GM11168 (cell line): Measurements from ENCODE around the gene TBX3.
"Not testable (repeated sequence)": the region's sequence is repeated elsewhere in the genome, so short reads cannot be mapped to it uniquely, and the experiment has no call there.

Experiments
- in situ Hi-C: fragments of 300-500 bp; cut with MboI; formaldehyde crosslinking; loops from one replicate; pipeline ENCODE4 v1.12.0; 2022; ENCODE audit warnings: low sequenced_read_pairs; ENCODE audit not compliant: unreplicated experiment

The TBX3 gene

GRCh38 chr12:114684098-114684869 lies at the start of gene TBX3:
TBX3 (minus strand) TSS chr12:114684175; CDS start chr12:114683200, 975 bp downstream.
- in situ Hi-C loops: loop anchor here (25.0 kb wide), 1 partner anchor 953 kb away; no protein-coding TSS in a partner anchor

- in situ Hi-C loops: no loop called here
Measured at GRCh38 chr12:114732426-114733030, 48.6 kb upstream of the TBX3 start.

- in situ Hi-C loops: no loop called here
Measured at GRCh38 chr12:114729731-114730130, 45.8 kb upstream of the TBX3 start.

- in situ Hi-C loops: no loop called here
Measured at GRCh38 chr12:114726092-114726710, 42.2 kb upstream of the TBX3 start.

GRCh38 chr12:114722176-114722575 lies 38.2 kb upstream of the TBX3 start:
- in situ Hi-C loops: not testable (repeated sequence)

GRCh38 chr12:114721266-114721665 lies 37.3 kb upstream of the TBX3 start:
- in situ Hi-C loops: no loop called here

- in situ Hi-C loops: no loop called here
Measured at GRCh38 chr12:114713466-114714215, 29.7 kb upstream of the TBX3 start.

GRCh38 chr12:114711689-114712152 lies 27.7 kb upstream of the TBX3 start:
- in situ Hi-C loops: no loop called here

GRCh38 chr12:114710151-114710550 lies 26.2 kb upstream of the TBX3 start:
- in situ Hi-C loops: no loop called here

- in situ Hi-C loops: no loop called here
Measured at GRCh38 chr12:114709112-114709511, 25.1 kb upstream of the TBX3 start.

- in situ Hi-C loops: not testable (repeated sequence)
Measured at GRCh38 chr12:114708598-114708997, 24.6 kb upstream of the TBX3 start.

- in situ Hi-C loops: no loop called here
Measured at GRCh38 chr12:114704096-114704495, 20.1 kb upstream of the TBX3 start.

GRCh38 chr12:114703060-114703493 lies 19.1 kb upstream of the TBX3 start:
- in situ Hi-C loops: no loop called here

GRCh38 chr12:114702462-114702861 lies 18.5 kb upstream of the TBX3 start:
- in situ Hi-C loops: no loop called here

GRCh38 chr12:114701553-114701952 lies 17.6 kb upstream of the TBX3 start:
- in situ Hi-C loops: no loop called here

GRCh38 chr12:114701104-114701414 lies 17.1 kb upstream of the TBX3 start:
- in situ Hi-C loops: no loop called here

GRCh38 chr12:114700392-114701103 lies 16.6 kb upstream of the TBX3 start:
- in situ Hi-C loops: no loop called here

GRCh38 chr12:114698566-114699163 lies 14.7 kb upstream of the TBX3 start:
- in situ Hi-C loops: loop anchor here (25.0 kb wide), 1 partner anchor 939 kb away; no protein-coding TSS in a partner anchor

GRCh38 chr12:114697741-114698565 lies 14.0 kb upstream of the TBX3 start:
- in situ Hi-C loops: loop anchor here (25.0 kb wide), 1 partner anchor 939 kb away; no protein-coding TSS in a partner anchor
